CD1c-positive myeloid dendritic cell (primary cell): ENCODE data around the gene CYP2W1.
"Not testable (repeated sequence)": the region's sequence is repeated elsewhere in the genome, so short reads cannot be mapped to it uniquely, and the experiment has no call there.

ENCODE experiments used
- DNase-seq: peaks from one replicate; pipeline ENCODE4 v3.0.0-alpha.2; 2016; ENCODE audit errors: extremely low spot score

The CYP2W1 gene

DNA sequence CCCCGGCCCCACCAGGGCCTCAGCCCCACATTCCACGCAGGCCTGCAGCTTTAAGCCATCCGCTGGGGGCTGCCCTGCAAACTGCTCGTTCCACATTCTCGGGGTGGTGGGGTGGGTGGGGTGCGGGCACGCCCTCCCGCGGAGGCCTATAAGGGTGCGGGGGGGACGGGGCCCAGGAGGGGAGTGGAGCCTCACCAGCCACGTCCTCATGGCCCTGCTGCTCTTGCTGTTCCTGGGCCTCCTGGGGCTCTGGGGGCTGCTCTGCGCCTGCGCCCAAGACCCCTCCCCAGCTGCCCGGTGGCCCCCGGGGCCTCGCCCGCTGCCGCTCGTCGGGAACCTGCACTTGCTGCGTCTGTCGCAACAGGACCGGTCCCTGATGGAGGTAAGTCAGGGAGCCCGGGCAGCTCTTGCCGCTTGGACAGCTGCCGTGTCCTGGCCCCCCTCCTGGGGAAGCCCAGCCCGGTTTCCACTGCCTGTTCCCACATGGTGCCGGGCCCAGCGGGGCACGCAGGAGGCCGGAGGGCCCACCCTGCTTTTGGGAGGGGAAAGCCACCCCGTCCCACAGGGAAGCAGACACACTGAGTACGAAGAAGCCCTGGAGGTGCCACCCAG lies at the start of gene CYP2W1:
Gene CYP2W1 (plus strand): TSS at position 178 of the 612 bp plus-strand sequence. CDS start 31 bp downstream, at position 209.
- no peak for DNase-seq

DNA sequence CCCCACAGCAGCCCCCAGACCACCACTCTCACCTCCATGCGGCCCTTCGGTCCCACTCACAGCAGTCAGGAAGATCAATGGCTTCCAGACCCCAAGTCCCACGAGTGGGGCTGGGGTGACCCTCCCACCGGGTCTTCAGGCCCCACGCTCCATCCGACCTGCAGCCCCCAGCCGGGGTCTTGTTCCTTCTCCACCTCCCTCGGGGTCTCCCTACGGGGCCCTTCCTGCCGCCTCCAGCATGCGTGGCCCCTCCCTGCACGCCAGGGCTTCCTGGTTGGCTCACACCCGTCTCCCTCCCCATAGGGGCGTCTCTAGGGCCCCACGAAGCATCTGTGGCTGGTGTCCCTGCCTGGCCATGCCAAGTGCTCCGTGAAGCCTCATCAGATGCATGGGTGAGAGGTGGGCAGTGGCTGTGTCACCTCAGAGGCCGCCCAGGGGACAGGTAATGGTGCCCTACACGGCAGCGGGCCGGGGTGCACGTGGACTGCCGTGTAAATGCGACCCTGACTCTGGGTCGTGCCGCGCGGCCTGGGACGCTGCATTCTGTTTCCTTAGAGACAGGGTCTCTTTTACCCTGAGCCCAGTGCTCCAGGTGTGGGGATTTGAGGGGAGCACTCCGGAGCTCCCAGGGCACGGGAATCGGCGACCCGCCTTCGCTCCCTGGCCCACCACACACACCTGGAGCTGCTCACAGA lies 48.4 kb upstream of the CYP2W1 start:
- DNase-seq, result no peak

- DNase-seq, result no peak
Measured at GRCh38 chr7:935164-935873, 47.7 kb upstream of the CYP2W1 start.

DNA sequence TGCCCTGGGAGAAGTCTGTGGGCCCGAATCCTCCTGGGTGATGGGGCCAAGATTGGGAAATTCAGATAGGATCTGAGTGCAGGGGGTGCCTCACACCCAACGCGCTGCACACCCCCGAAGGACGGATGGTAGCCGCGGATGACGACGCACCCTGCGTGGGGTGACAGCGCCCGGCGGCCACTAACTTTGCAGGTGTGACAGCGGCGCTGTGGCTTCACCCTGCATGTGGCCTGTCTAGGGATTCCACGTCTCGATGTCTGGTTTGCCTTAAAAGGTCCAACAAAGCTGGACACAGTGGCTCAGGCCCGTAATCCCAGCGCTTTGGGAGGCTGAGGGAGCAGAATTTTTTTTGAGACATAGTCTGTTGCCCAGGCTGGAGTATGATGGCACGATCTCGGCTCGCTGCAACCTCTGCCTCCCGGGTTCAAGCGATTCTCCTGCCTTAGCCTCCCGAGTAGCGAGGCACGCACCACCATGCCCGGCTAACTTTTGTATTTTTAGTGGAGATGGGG lies 47.1 kb upstream of the CYP2W1 start:
- DNase-seq, result no peak

DNA sequence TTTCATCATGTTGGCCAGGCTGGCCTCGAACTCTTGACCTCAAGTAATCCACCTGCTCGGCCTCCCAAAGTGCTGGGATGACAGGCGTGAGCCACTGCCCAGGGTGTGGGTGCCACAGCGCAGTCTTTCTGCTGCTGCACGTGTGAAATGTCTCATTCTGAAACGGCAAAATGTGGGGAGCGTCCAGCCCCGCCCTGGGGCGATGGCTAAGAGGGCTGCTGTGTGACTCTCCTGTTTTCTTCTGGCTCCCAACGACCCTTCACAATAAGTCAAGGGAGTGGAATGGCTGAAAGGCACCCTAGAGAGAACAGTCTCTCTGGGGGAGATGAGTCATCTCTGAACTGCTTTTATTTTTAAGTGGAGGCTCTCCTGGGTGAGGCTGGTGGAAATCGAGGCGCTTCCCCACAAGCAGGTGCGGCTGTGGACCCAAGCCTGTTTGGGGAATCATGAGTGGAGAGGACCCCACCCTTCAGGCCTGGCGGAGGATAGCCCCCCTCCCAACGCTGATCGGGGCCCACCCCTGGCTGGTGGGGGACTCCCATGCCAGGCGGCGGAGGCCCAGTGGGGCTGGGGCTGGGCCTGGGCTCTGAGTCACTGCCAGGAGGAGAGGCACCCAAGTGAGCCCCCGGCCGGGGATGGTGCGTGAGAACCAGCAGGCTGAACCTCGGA lies 46.5 kb upstream of the CYP2W1 start:
- no peak for DNase-seq

DNA sequence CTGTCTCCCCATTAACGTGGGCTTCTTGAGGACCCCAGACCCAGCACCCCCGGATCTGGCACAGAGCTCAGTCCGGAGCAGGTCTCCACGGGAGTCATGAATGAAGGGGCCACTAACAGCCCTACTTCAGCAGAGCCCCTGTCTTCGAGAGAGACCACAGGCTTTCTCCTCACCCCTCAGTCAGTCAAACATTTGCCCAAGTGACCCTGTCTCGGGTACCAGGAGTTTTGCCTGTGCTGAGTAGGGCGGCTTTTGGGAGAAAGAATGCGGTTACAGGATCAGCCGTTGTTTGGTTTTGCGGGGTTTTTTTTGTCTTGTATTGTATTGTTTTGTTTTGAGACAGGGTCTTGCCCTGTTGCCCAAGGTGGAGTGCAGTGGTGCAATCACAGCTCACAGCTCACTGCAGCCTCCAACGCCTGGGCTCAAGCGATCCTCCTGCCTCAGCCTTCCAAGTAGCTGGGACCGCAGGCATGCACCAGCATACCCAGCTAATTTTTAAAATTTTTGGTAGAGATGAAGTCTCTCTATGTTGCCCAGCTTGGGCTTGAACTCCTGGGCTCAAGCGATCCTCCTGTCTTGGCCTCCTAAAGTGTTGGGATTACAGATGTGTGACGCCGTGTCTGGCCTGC lies 45.0 kb upstream of the CYP2W1 start:
- no peak for DNase-seq

DNA sequence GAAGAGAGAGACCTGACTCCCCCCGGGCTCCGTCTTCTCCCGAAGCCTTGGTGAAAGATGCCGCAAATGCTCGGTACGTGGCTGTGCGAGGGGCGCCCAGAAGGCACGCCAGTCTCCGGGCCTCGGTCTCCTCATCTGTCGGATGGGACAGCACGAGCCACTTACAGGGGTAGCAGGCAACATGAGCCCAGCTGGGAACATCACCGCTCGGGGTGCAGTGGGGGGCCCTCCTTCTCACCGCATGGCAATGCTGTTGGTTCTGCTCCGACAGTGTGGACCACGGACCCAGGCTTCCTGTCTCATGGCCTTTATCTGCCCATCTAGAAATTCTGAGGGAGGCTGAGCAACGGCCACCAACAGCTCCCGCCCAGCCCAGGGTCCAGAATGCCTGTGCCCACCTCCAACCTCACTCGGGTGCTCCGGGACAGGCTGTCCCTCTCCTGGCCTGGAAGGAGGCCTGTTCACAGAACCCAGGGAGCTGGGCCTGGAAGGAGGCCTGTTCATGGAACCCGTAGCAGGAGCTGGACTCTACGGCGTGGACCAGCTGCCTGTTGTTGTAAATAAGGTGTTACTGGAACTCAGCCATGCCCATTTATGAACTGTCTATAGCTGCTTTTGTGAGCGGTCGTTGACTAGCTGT lies 44.3 kb upstream of the CYP2W1 start:
- DNase-seq, result no peak

DNA sequence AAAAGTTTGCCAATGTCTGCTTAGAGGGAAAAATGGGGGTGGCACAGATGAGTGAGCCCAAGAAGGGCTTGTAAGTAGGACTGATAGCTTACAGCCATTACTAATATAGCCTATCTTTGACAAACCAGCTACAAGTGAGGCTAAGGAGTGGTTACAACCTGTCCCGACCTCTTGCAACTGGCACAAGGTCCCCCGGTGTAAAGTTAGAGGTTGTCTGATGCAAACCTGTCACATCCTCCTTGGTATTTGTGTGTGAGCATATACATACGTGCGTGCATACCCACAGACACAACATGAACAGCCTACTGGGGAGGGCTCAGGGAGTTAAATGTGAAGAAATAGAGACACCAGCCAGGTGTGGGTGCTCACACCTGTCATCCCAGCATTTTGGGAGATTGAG lies 43.1 kb upstream of the CYP2W1 start:
- no peak for DNase-seq

DNA sequence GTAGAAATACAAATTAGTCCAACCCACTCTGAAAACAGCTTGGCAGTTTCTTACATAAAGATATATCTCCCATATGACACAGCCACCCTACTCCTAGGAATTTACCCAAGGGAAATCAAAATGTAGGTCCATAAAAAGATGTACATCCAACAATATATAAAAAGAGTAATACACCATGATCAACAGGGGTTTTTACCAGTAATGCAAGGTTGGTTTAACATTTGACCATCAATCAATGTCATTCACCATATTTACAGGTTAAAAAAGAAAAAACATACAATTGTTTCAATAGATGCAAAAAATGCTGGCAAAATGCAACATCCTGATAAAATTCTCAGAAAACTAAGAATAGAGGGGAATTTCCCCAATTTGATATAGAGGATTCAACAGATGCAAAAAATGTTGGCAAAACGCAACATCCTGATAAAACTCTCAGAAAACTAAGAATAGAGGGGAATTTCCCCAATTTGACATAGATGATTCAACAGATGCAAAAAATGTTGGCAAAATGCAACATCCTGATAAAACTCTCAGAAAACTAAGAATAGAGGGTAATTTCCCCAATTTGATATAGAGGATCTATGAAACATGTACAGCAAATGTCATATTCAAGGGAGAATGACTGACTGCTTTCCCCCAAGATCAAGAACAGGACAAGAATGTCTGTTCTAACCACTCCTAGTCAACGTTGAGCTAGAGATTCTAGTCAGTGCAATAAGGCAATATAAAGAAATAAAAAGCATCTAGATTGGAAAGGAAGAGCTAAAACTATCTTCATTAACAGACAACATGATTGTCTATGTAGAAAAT lies 42.2 kb upstream of the CYP2W1 start:
- DNase-seq, result peak; percentile 59

GRCh38 chr7:943793-944192 lies 39.2 kb upstream of the CYP2W1 start:
- DNase-seq, result not testable (repeated sequence)

DNA sequence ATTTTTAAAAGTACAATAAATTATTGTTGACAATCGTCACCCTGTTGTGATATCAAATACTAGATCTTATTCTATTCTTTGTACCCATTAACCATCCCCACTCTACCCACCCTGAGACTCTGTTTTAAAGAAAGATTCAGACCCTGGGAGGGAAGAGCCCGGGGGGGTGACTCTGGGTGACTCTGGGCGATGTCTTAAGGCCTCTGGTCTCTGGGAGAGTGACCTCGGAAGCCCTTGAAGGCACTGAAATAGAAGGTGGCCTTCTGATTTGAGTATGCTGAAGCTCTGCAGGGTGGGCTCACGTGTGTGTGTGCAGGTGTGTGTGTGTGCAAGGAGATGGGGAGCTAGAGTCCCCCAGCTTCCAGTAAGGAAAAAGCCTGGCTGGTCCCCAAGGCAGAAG lies 38.2 kb upstream of the CYP2W1 start:
- DNase-seq, result no peak

- DNase-seq, result no peak
Measured at GRCh38 chr7:945147-945555, 37.8 kb upstream of the CYP2W1 start.

DNA sequence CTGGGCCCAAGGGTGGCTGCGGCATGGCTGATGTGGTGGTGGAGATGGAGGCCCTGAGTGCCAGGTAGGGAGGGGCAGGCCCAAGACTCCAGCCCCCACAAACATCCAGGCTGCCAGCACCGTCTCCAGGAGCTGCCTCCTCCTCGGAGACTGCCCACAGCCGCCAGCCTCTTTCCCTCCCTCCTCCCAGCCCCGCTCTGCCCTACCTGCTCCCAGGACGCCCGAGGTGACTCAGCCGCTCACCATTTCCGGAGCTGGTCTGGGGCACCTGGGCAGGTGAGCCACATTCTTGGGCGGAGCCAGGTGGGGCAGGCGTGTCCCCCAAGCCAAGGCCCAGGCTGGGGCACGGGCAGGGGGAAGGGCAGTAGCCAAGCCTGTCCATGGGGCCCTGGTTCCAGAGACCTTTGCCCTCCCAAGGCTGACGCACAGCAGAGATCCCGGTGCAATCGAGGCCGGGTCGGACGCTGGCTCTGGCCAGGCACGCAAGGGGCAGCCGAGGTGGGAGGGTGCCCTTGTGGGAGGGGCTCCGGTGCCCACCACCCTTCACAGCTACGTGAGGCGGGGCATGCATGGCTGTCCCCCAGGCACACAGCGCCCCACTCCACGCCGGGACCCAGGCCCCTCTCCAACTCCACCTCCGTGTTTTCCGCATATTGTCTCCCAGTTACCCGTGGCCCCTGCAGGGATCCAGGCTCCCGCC lies 37.3 kb upstream of the CYP2W1 start:
- no peak for DNase-seq

DNA sequence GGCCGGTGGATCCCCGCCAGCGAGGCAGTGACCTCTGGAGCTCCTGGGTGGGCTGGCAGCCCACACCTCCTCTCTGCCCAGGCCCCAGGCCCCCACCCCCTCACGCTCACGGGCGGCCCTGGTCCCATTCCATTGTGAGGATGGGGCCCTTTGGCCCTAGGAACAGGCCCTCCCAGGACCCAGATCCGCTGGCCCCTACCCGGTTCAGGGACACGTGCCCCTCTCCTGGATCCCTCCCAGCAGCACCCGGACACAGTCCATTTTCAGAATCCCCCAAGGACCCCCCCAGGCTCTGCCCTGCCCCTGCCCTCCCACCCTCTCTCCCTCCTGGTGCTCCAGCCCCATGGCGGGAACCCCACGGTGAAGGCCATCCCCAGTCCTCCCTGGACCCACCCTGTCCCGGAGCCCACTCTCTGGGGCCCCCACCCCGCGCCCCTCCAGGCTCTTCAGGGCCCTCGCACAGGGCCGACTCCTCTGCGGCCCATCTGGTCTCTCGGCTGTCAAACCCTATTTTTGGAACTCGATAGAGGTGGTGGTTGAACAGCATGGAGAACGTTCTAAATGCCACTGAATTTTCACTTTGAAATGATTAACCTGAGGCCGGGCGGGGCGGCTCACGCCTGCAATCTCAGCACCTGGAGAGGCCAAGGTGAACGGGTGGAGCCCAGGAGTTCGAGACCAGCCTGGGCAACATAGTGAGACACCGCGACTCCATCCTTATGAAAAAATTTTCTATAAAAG lies 36.6 kb upstream of the CYP2W1 start:
- no peak for DNase-seq

DNA sequence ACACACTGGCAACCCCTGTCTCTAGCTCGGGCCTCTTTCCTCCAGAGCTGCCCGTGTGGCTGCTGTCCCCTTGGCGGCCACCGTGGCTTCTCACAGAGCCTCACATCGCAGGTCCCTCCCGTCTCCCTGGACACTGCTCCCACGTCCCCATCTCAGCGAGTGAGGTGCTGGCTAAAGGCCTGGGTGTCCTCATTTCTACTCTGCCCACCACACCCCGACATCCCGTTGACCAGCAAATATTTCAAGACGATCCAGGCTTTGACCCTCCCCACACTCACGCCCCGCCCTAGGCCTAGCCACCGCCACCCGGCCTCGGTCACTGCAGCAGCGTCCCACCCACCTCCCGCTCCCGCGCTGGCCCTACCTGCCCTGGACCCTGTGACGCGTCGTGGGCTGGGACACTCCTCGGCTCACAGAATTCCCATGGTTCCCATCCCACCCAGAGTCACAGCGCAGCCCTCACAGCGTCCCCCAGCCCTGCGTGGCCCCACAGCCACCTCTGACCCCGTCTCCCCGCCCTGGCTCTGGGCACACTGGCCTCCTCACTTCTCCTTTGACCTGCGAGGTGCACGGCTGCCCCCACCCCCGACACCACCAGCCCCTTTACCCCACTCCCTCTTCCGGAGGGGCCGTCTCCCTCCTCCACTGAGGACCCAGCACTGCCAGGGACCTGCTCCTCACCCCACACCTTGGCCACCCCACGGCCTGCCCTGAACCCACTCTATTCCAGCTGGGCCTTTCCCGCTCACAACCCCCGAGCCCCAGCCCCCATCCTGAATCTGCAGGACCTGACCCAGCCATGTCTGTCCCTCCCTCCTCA lies 35.4 kb upstream of the CYP2W1 start:
- DNase-seq, result no peak

GRCh38 chr7:949021-949934 lies 33.7 kb upstream of the CYP2W1 start:
- DNase-seq, result no peak

GRCh38 chr7:951881-952547 lies 31.0 kb upstream of the CYP2W1 start:
- DNase-seq, result no peak
